Measurements from ENCODE around the gene COMP. TPM values are rescaled to one million over a fixed set of nuclear protein-coding genes. Genes with fewer than 3 reads are reported as not detected.
A peak's percentile ranks its signal among the peaks of the same experiment; 100 is the strongest.

The COMP gene
- polyA plus RNA-seq, 1 of the 3 experiments (the other 2 are of a cell fraction) = 0.26 TPM

- TF ChIP-seq ZBTB33 (IDR thresholded peaks at IDR 0.05; ENCODE audit: borderline replicate concordance, low read depth) = no peak
- TF ChIP-seq RFX5 (IDR thresholded peaks at IDR 0.05; ENCODE audit: low read length) = no peak
These were observed 12.5 kb upstream of the COMP start (continued) for GRCh38 chr19:18803550-18804138.

DNA sequence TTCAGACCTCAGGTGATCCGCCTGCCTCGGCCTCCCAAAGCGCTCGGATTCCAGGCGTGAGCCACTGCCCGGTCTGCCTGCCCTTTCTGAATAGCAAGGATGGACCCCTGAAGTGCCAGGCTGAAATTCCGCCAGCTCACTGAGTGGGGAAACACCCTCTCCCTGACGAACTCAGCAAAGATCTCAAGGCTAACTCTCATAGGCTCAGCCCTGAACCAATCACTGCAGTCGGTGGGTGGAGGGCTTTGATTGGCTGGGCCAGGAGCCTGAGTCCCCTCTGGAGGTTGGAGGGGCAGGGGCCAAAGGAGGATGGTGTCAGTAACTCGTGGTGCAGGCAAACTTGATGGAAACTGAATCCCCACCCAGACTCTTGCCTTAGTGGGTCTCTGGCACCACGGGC, 11.2 kb upstream of the COMP start:
- CTCF ChIA-PET = interaction anchor here (2.6 kb wide), 1 partner anchor 45 kb away, joined by 8 read pairs; no protein-coding TSS in a partner anchor
- no peak overlapping the region for H3K4me3 ChIP-seq (ENCODE audit: low read depth in 2 of 2, low read length in 1 of 2)
- DNase-seq = peak; percentile 51
- TF ChIP-seq, protein P1, sequence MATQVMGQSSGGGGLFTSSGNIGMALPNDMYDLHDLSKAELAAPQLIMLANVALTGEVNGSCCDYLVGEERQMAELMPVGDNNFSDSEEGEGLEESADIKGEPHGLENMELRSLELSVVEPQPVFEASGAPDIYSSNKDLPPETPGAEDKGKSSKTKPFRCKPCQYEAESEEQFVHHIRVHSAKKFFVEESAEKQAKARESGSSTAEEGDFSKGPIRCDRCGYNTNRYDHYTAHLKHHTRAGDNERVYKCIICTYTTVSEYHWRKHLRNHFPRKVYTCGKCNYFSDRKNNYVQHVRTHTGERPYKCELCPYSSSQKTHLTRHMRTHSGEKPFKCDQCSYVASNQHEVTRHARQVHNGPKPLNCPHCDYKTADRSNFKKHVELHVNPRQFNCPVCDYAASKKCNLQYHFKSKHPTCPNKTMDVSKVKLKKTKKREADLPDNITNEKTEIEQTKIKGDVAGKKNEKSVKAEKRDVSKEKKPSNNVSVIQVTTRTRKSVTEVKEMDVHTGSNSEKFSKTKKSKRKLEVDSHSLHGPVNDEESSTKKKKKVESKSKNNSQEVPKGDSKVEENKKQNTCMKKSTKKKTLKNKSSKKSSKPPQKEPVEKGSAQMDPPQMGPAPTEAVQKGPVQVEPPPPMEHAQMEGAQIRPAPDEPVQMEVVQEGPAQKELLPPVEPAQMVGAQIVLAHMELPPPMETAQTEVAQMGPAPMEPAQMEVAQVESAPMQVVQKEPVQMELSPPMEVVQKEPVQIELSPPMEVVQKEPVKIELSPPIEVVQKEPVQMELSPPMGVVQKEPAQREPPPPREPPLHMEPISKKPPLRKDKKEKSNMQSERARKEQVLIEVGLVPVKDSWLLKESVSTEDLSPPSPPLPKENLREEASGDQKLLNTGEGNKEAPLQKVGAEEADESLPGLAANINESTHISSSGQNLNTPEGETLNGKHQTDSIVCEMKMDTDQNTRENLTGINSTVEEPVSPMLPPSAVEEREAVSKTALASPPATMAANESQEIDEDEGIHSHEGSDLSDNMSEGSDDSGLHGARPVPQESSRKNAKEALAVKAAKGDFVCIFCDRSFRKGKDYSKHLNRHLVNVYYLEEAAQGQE (IDR thresholded peaks at IDR 0.05; ENCODE audit: low read depth, low read length) = no peak
- TF ChIP-seq MEF2A (IDR thresholded peaks at IDR 0.05; ENCODE audit: borderline replicate concordance, low read depth) (no peak), CHD2 (IDR thresholded peaks at IDR 0.05; ENCODE audit: low read length, partially characterized antibody) (no peak), TEAD4 (IDR thresholded peaks at IDR 0.05; ENCODE audit: borderline replicate concordance, insufficient read depth) (no peak), ELF1 (IDR thresholded peaks at IDR 0.05) (no peak), POLR2AphosphoS5 (IDR thresholded peaks at IDR 0.05; ENCODE audit: low read depth, low read length) (no peak), JUND (IDR thresholded peaks at IDR 0.05) (no peak), RAD21 (IDR thresholded peaks at IDR 0.05; ENCODE audit: low read length) (no peak), MXI1 (IDR thresholded peaks at IDR 0.05; ENCODE audit: low read depth, low read length) (no peak), GATA2 (CRISPR knock-in tag; IDR thresholded peaks at IDR 0.05) (no peak), RXRA (IDR thresholded peaks at IDR 0.05; ENCODE audit: borderline replicate concordance, low read depth) (no peak), RFX5 (IDR thresholded peaks at IDR 0.05; ENCODE audit: low read length) (no peak), TAF1 (IDR thresholded peaks at IDR 0.05; ENCODE audit: borderline replicate concordance, low read depth, low read length) (no peak), TCF12 (IDR thresholded peaks at IDR 0.05) (no peak)
- TF ChIP-seq, protein P2, sequence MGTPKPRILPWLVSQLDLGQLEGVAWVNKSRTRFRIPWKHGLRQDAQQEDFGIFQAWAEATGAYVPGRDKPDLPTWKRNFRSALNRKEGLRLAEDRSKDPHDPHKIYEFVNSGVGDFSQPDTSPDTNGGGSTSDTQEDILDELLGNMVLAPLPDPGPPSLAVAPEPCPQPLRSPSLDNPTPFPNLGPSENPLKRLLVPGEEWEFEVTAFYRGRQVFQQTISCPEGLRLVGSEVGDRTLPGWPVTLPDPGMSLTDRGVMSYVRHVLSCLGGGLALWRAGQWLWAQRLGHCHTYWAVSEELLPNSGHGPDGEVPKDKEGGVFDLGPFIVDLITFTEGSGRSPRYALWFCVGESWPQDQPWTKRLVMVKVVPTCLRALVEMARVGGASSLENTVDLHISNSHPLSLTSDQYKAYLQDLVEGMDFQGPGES (IDR thresholded peaks at IDR 0.05; ENCODE audit: low read depth, low read length) = no peak
- H3K79me2 ChIP-seq (ENCODE audit: insufficient read depth) = no peaks in the 10 kb centered on the region
- POLR2A ChIA-PET = no interaction called here
- no peaks in the 10 kb centered on the region for H4K20me1 ChIP-seq (ENCODE audit: insufficient read depth)
- 0 out of 2 replicates have a peak, but pooled peaks cover 5% of the 10 kb centered on the region for H3K27me3 ChIP-seq (ENCODE audit: insufficient read depth)
- H3K9me3 ChIP-seq = no peaks in the 10 kb centered on the region
- WGBS (ENCODE audit: low lambda C conversion rate) = 87% methylated on average over 8 of the region's 11 CpGs
- no peaks in the 10 kb centered on the region for H3K4me1 ChIP-seq (ENCODE audit: control insufficient read depth in 1 of 2, insufficient read depth in 2 of 2, low read depth in 1 of 2, low read length in 1 of 2)
- H2AFZ ChIP-seq (ENCODE audit: low read depth) = no peak overlapping the region
- H3K9ac ChIP-seq = no peak overlapping the region
- no peaks in the 10 kb centered on the region for H3K36me3 ChIP-seq (replicated peaks in 1 of 2; ENCODE audit: control insufficient read depth in 1 of 2, insufficient read depth in 2 of 2, low read length in 1 of 2)
- H3K4me2 ChIP-seq = no peak overlapping the region
- H3K9me2 ChIP-seq = no peaks in the 10 kb centered on the region
- no peak overlapping the region for H3K27ac ChIP-seq (ENCODE audit: low read depth in 2 of 2, low read length in 1 of 2)
- no peaks in the 10 kb centered on the region for H3F3A ChIP-seq (replicated peaks; ENCODE audit: insufficient read depth)

All from SK-N-SH (cell line).